ENCODE data around the gene SHISA4.

SHISA4 gene

GRCh38 chr1:201917362-201918033 is 28.8 kb downstream of the SHISA4 start:
- in situ Hi-C loops (cut with MboI; ENCODE audit: low sequenced_read_pairs, unreplicated experiment): no loop called here
- DNase-seq (ENCODE audit: low spot score): no peak
- TF ChIP-seq CTCF (IDR thresholded peaks at IDR 0.05; ENCODE audit: borderline replicate concordance, control extremely low read depth, extremely low read depth, insufficient read depth, missing control alignments): no peak

GRCh38 chr1:201918343-201918742 is 29.6 kb downstream of the SHISA4 start:
- no peak for TF ChIP-seq CTCF (IDR thresholded peaks at IDR 0.05; ENCODE audit: borderline replicate concordance, control extremely low read depth, extremely low read depth, insufficient read depth, missing control alignments)
- DNase-seq (ENCODE audit: low spot score): no peak
- in situ Hi-C loops (cut with MboI; ENCODE audit: low sequenced_read_pairs, unreplicated experiment): no loop called here

- in situ Hi-C loops (cut with MboI; ENCODE audit: low sequenced_read_pairs, unreplicated experiment): no loop called here
- no peak for TF ChIP-seq CTCF (IDR thresholded peaks at IDR 0.05; ENCODE audit: borderline replicate concordance, control extremely low read depth, extremely low read depth, insufficient read depth, missing control alignments)
Observed at GRCh38 chr1:201921952-201922558, 33.4 kb downstream of the SHISA4 start.

GRCh38 chr1:201925301-201925567 is 36.5 kb downstream of the SHISA4 start:
- no peak for TF ChIP-seq CTCF (IDR thresholded peaks at IDR 0.05; ENCODE audit: borderline replicate concordance, control extremely low read depth, extremely low read depth, insufficient read depth, missing control alignments)
- in situ Hi-C loops (cut with MboI; ENCODE audit: low sequenced_read_pairs, unreplicated experiment): no loop called here
- DNase-seq (ENCODE audit: low spot score): no peak

More at GRCh38 chr1:201921952-201922558, 33.4 kb downstream of the SHISA4 start:
- no peak for DNase-seq (ENCODE audit: low spot score)

GRCh38 chr1:201925981-201926645 is 37.4 kb downstream of the SHISA4 start:
- in situ Hi-C loops (cut with MboI; ENCODE audit: low sequenced_read_pairs, unreplicated experiment): no loop called here
- no peak for DNase-seq (ENCODE audit: low spot score)
- no peak for TF ChIP-seq CTCF (IDR thresholded peaks at IDR 0.05; ENCODE audit: borderline replicate concordance, control extremely low read depth, extremely low read depth, insufficient read depth, missing control alignments)

GRCh38 chr1:201928266-201928665 is 39.6 kb downstream of the SHISA4 start:
- in situ Hi-C loops (cut with MboI; ENCODE audit: low sequenced_read_pairs, unreplicated experiment): no loop called here
- no peak for TF ChIP-seq CTCF (IDR thresholded peaks at IDR 0.05; ENCODE audit: borderline replicate concordance, control extremely low read depth, extremely low read depth, insufficient read depth, missing control alignments)
- DNase-seq (ENCODE audit: low spot score): no peak

All from GM13976 (cell line).